Measurements from ENCODE around the gene SLC25A10. TPM values are rescaled to one million over a fixed set of nuclear protein-coding genes. Genes with fewer than 3 reads are reported as not detected.
"Not testable (repeated sequence)": the region's sequence is repeated elsewhere in the genome, so short reads cannot be mapped to it uniquely, and the experiment has no call there.

SLC25A10 gene
- total RNA-seq, 4 donors from 2014 or later = 23.3 to 49.3 (median 37.1) TPM

DNA sequence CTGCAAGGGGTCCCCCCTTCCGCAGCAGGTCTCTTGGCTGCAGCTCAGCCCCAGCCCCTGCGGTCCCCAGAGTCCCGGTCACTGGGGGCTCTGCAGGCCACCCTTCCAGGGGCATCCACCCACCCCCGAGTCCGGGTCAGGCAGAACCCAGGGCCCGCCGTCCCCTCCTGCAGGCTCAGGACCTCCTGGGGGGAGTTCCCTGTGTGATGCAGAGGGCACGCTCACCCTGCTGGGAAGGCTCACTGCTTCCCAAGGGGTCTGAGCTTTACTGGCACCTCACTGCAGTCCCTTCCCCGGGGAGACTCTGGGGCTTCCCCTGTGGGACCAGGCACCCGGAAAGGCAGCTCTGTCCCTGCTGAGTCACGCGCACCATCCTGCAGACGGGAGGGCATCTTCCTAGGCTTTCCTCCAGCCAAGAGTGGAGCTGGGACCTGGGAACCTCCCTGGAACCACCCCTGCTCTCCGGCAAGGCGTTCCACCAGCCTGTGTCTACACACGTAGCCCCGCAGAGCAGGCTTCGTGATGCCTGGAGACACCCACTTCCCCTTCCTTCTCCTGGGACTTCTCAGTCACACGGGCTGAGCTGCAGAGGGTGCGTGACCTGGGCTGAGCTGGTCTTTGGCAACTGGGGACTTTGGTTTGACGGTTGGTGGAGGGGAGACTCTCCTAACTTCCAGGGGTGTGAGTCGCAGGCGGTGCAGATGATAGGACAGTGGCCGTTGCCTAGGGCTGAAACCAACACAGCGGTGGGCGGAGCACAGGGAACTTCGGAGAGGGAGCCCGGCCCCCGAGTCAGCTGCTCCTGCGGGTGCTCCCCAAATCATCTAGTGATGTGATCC lies 23.4 kb downstream of the SLC25A10 start:
- peaks cover 42 to 64% (median 50%) of the 10 kb centered on the region in 3 donors for H3K4me1 ChIP-seq
- intact Hi-C loops (cut with DNase I) = no loop called here
- H3K27ac ChIP-seq = peak overlapping the region; percentile 82 to 93 (median 87)
- H3K4me3 ChIP-seq = peak overlapping the region; percentile 7 to 52 (median 26)
- no peaks in the 10 kb centered on the region for H3K9me3 ChIP-seq
- WGBS, 2 donors = 6% methylated on average over 6 of the region's 30 CpGs; no CpG with 5 or more reads in 1 of the 2 donors
- DNase-seq = no peak
- H3K36me3 ChIP-seq = no peaks in the 10 kb centered on the region
- TF ChIP-seq POLR2A (IDR thresholded peaks at IDR 0.05) = peak in 3 of 4 donors; percentile 21 to 22 (median 21)
- TF ChIP-seq CTCF (IDR thresholded peaks at IDR 0.05) = no peak
- peaks cover 0 to 48% (median 0%) of the 10 kb centered on the region in 4 donors for H3K27me3 ChIP-seq

- no peak for DNase-seq
- WGBS, 2 donors = 84 to 89% methylated on average over 17 of the region's 31 CpGs
- Histone ChIP-seq H3K27me3 (peaks cover 0 to 38% (median 0%) of the 10 kb centered on the region in 4 donors), H3K4me1 (peaks cover 27 to 42% (median 28%) of the 10 kb centered on the region in 3 donors), H3K9me3 (no peaks in the 10 kb centered on the region), H3K4me3 (no peak overlapping the region), H3K36me3 (no peaks in the 10 kb centered on the region), H3K27ac (no peak overlapping the region)
- intact Hi-C loops (cut with DNase I) = no loop called here
- TF ChIP-seq CTCF (IDR thresholded peaks at IDR 0.05) (no peak), POLR2A (IDR thresholded peaks at IDR 0.05) (no peak)
Measured at GRCh38 chr17:81737947-81738800, 26.1 kb downstream of the SLC25A10 start.

GRCh38 chr17:81738801-81739393 lies 26.8 kb downstream of the SLC25A10 start:
- H3K4me1 ChIP-seq = peaks cover 20 to 35% (median 22%) of the 10 kb centered on the region in 3 donors
- H3K36me3 ChIP-seq = no peaks in the 10 kb centered on the region
- DNase-seq = no peak
- no peak overlapping the region for H3K4me3 ChIP-seq
- no peaks in the 10 kb centered on the region for H3K9me3 ChIP-seq
- WGBS, 2 donors = 81 to 84% methylated on average over 10 to 21 of the region's 27 CpGs
- H3K27ac ChIP-seq = no peak overlapping the region
- no peak for TF ChIP-seq CTCF (IDR thresholded peaks at IDR 0.05)
- TF ChIP-seq POLR2A (IDR thresholded peaks at IDR 0.05) = no peak
- intact Hi-C loops (cut with DNase I) = no loop called here
- peaks cover 0 to 34% (median 0%) of the 10 kb centered on the region in 4 donors for H3K27me3 ChIP-seq

GRCh38 chr17:81739593-81739992 lies 27.5 kb downstream of the SLC25A10 start:
- H3K4me1 ChIP-seq = peaks cover 13 to 28% (median 15%) of the 10 kb centered on the region in 3 donors
- WGBS, 2 donors = 63 to 92% methylated on average over 4 to 8 of the region's 8 CpGs
- H3K4me3 ChIP-seq; H3K36me3 ChIP-seq; intact Hi-C loops (cut with DNase I); H3K27ac ChIP-seq; H3K9me3 ChIP-seq; DNase-seq: not testable (repeated sequence)
- H3K27me3 ChIP-seq = peaks cover 0 to 33% (median 0%) of the 10 kb centered on the region in 4 donors

DNA sequence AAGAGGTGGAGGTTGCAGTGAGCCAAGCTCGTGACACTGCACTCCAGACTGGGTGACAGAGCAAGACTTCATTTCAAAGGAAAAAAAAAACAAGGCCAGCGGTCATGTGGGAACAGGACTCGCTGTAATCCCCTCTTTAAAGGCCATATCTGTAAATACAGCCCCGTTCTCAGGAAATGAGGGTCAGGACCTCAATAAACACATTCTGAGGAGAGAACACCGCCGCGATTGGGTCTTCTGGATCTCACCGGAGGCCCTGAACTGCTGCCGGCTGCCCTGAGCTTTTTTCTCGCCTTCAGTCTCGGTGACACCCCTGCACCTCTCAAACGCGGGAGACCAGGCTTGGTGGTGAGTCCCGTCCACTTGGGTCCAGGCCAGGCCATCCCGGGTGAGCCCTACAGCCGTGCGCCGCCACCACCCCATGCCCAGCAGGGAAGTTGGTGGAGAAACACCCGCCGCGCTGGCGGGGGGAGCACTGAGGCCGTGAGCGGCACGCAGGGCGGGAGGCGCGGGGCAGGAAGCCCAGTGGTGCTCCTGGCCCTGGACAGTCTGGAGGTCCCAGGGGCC lies 28.4 kb downstream of the SLC25A10 start:
- Histone ChIP-seq H3K9me3 (no peaks in the 10 kb centered on the region), H3K36me3 (no peaks in the 10 kb centered on the region), H3K4me3 (no peak overlapping the region), H3K4me1 (peaks cover 5 to 19% (median 6%) of the 10 kb centered on the region in 3 donors), H3K27ac (no peak overlapping the region), H3K27me3 (peaks cover 0 to 24% (median 0%) of the 10 kb centered on the region in 4 donors)
- 43 to 48% methylated on average over 11 to 18 of the region's 28 CpGs for WGBS, 2 donors
- TF ChIP-seq POLR2A (IDR thresholded peaks at IDR 0.05) (no peak), CTCF (IDR thresholded peaks at IDR 0.05) (no peak)
- intact Hi-C loops (cut with DNase I) = no loop called here
- DNase-seq = no peak
